NCI-H1930 (cell line): ENCODE results near the gene PNPLA6.
"Not testable (repeated sequence)": the region's sequence is repeated elsewhere in the genome, so short reads cannot be mapped to it uniquely, and the experiment has no call there.

Experiments used
- DNase-seq, 2 experiments: peaks; one replicate each; lab custom pipeline; 2025; lab: John Stamatoyannopoulos, UW

PNPLA6 gene

DNA sequence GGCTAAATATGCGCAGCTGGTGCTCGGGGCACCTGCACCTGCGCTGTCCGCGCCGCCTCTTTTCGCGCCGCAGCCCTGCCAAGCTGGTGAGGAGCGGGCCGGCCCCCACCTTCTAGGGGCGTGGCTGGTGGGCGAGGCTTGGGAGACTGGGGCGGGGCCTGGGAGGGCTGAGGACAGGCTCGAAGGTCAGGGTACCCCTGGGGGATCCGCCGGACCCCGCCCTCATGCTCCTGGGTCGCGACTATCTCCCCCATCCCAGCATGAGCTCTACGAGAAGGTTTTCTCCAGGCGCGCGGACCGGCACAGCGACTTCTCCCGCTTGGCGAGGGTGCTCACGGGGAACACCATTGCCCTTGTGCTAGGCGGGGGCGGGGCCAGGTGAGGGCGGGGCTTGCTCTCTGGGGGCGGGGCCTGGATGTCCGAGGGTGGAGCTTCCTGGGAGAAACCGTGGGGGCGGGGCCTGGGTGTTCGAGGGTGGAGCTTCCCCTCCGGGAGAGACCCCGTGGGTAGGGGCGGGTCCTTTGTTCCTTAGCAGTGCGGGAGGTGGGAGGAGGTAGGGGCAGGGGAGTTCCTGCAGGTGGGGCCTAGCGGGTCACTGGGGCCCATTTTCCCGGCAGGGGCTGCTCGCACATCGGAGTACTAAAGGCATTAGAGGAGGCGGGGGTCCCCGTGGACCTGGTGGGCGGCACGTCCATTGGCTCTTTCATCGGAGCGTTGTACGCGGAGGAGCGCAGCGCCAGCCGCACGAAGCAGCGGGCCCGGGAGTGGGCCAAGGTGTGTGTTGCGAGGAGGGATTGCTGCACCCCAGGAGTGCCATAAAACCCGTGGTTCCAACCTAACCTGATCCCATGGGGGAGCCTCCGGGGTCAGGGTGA lies 19.7 kb downstream of the PNPLA6 start:
- DNase-seq, result no peak

DNA sequence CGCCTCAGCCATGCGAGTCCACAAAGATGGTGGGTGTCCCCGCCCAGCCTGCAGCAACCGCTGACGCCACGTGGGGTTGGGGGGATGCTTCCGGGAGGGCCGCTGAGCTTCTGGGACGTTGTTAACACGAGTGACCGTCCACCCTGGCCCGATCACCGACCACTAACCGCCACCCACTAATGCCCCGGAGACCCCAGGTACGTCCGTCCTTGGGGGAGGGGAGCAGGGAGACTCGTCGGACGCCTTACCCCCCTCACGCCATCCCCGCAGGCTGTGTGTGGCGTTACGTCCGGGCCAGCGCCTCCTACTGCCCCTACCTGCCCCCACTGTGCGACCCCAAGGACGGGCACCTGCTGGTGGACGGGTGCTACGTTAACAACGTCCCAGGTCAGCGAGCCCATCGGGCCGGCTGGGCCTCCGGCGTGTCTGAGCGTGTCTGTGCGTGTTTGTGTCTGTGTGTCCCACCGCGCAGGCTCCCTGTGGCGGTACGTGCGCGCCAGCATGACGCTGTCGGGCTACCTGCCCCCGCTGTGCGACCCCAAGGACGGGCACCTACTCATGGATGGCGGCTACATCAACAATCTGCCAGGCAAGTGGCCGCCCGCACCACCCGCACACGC lies 21.3 kb downstream of the PNPLA6 start:
- DNase-seq, result no peak

- DNase-seq, result no peak
Observed at GRCh38 chr19:7558667-7559066, 23.1 kb downstream of the PNPLA6 start.

DNA sequence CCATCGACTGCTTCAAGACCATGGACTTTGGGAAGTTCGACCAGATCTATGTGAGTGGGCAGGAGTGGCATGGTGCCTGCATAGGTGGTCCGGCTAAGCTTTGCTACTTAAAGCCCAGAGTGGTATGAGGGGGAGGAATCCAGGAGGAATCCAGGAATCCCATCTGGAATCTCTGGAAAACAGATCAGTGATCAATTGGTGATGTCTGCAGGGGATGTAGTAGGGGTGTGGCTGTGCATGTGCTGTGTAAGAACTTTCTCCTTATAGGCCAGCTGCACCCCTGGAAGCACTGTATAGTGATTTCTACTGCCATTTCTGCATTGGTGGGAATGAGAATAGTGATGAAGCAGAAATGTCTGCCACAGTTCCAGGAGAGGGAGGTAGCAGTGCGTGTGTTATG lies 23.6 kb downstream of the PNPLA6 start:
- DNase-seq, result no peak

GRCh38 chr19:7560255-7560654 lies 24.7 kb downstream of the PNPLA6 start:
- no peak for DNase-seq

- no peak for DNase-seq
Observed at GRCh38 chr19:7561325-7561724, 25.8 kb downstream of the PNPLA6 start.

- DNase-seq, result no peak
Observed at GRCh38 chr19:7562646-7563393, 27.3 kb downstream of the PNPLA6 start.

DNA sequence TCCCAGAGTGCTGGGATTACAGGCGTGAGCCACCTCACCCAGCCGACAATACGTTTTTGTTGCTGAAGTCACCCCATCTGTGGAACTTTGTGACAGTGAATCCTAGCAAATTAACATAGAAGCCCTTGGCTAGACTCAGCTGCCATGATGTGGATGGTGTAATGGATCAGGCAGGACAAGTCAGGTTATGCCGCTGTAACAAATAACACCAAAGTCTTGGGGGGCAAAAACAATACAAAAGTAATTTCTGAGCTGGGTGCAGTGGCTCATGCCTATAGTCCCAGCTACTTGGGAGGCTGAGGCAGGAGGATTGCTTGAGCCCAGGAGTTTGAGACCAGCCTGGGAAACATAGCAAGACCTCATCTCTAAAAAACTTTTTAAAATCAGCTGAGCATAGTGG lies 29.3 kb downstream of the PNPLA6 start:
- no peak for DNase-seq

- no peak for DNase-seq
Observed at GRCh38 chr19:7565332-7565731, 29.8 kb downstream of the PNPLA6 start.

GRCh38 chr19:7570761-7571160 lies 35.2 kb downstream of the PNPLA6 start:
- DNase-seq, result no peak

DNA sequence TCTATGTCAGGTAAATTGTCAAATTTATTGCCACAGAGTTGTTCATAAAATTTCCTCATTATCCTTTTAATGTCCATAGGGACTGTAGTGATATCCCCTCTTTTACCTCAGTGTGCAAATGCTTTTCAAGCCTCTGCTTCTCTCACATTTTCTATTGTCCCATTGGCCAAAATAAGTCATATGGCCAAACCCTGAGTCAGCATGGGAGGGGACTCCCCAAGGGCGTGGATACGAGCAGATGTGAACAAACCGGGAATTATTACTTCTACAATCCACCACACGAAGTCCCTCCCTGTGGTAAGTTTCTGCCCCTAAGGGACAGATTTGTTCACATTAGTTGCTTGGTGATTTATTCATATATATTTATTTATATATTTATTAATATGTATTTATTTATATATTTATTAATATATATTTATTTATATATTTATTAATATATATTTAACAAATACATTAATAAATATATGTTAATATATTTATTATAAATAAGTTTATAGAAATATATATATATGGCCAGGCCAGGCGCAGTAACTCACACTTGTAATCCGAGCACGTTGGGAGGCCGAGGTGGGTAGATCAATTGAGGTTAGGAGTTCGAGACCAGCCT lies 40.0 kb downstream of the PNPLA6 start:
- no peak for DNase-seq

DNA sequence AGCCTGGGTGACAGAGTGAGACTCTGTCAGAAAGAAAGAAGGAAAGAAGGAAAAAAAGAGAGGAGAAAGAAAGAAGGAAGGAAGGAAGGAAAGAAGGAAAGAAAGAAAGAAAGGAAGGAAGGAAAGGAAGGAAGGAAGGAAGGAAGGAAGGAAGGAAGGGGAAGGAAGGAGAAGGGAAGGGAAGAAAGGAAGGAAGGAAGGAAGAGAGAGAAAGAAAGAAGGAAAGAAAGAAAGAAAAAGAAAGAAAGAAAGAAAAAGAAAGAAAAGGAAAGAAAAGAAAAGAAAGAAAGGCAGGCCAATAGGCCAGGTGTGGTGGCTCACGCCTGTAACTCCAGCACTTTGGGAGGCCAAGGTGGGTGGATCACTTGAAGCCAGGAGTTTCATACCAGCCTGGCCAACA lies 41.9 kb downstream of the PNPLA6 start:
- DNase-seq, result not testable (repeated sequence)

GRCh38 chr19:7578127-7578526 lies 42.6 kb downstream of the PNPLA6 start:
- no peak for DNase-seq

GRCh38 chr19:7579182-7579581 lies 43.7 kb downstream of the PNPLA6 start:
- no peak for DNase-seq

- no peak for DNase-seq
Observed at GRCh38 chr19:7582446-7582845, 46.9 kb downstream of the PNPLA6 start.

DNA sequence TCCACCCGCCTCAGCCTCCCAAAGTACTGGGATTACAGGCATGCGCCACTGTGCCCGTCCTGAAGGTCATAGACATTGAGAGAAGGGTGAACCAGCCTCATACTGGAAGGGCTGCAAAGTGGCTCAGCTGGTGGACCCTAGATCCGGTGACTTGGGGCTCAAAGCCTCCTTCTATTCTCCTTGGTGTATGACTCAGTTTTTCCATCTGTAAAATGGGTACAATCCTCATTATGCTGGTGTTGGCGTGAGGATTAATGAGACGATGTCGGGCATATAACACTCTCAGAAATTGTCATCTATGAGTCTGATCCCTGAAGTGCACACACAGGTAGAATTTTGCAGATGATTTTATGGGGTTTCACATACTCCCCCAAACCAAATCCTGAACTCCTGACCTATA lies 54.3 kb downstream of the PNPLA6 start:
- no peak for DNase-seq

GRCh38 chr19:7590256-7590655 lies 54.7 kb downstream of the PNPLA6 start:
- no peak for DNase-seq

DNA sequence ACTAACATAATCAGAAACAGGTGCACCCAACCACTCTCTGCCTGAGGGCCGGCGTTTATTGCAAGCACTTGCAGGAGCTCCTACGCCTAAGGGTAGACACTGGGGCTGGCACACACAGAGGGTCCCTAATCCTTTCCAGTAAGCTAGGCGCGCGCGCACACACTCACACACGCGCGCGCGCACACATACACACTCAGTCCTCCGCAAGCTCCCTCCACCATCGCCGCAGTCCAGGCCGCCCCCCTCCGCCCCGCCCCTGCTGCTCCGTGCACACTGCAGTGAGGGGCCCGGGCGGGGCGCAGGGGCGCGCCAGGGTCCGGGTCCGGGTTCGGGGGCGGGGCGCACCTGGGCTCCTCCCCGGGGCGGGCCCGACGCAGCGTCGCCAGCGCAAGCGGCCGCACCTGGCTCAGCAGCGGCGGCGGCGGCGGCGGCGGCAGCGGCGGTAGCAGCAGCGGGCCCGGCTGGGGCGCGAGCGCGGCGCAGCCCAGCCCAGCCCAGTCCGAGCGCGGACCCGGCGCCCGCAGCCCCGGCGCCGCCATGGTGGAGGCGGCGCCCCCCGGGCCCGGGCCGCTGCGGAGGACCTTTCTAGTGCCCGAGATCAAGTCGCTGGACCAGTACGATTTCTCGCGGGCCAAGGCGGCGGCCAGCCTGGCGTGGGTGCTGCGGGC lies 60.1 kb downstream of the PNPLA6 start, which contains the start of gene CAMSAP3:
TSS of gene CAMSAP3 (plus strand) at position 398 of the 668 bp plus-strand sequence. CDS start at position 538, 140 bp downstream.
- DNase-seq, result peak; percentile 63 to 70

- no peak for DNase-seq
Observed at GRCh38 chr19:7596211-7596937, 60.9 kb downstream of the PNPLA6 start.

DNA sequence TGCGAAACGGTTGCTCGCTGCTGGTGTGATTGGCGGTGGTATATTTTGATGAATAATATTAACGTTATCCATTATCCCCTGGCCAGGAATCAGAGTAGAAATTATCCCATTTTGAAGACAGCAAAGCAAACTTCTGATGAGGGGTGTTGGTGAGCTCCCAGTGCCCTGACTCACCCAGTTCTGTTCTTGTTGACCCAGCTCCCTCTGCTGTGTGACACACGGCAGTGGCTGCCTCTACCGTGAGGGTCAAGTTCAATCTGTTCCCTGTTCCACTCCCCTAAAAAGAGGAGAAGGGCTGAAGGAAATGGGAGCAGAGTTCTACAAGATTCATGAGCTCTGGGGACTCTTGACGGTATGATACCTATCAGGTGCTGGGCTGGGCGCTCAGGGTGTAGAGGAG lies 62.2 kb downstream of the PNPLA6 start:
- DNase-seq, result no peak

GRCh38 chr19:7598180-7598579 lies 62.7 kb downstream of the PNPLA6 start:
- no peak for DNase-seq
